Glomerular endothelial cell (primary cell): Measurements from ENCODE around the gene PLAC8. TPM values are rescaled to one million over a fixed set of nuclear protein-coding genes. Genes with fewer than 3 reads are reported as not detected.
A peak's percentile ranks its signal among the peaks of the same experiment; 100 is the strongest.
"Not testable (repeated sequence)": the region's sequence is repeated elsewhere in the genome, so short reads cannot be mapped to it uniquely, and the experiment has no call there.

Experiments
- DNase-seq: peaks from one replicate; pipeline ENCODE4 v3.0.0-alpha.2; 2011; ENCODE audit warnings: low read depth, low spot score; ENCODE audit errors: extremely low read depth
- total RNA-seq: library from RNA; depleted of rRNA; stranded (reverse); fragments of >200 nt; gene quantifications from 2 replicates; pipeline ENCODE4 v1.2.3, GENCODE V29; 2015

Gene PLAC8
- total RNA-seq, 1 donor from 2014 or later = 0.18 TPM

DNA sequence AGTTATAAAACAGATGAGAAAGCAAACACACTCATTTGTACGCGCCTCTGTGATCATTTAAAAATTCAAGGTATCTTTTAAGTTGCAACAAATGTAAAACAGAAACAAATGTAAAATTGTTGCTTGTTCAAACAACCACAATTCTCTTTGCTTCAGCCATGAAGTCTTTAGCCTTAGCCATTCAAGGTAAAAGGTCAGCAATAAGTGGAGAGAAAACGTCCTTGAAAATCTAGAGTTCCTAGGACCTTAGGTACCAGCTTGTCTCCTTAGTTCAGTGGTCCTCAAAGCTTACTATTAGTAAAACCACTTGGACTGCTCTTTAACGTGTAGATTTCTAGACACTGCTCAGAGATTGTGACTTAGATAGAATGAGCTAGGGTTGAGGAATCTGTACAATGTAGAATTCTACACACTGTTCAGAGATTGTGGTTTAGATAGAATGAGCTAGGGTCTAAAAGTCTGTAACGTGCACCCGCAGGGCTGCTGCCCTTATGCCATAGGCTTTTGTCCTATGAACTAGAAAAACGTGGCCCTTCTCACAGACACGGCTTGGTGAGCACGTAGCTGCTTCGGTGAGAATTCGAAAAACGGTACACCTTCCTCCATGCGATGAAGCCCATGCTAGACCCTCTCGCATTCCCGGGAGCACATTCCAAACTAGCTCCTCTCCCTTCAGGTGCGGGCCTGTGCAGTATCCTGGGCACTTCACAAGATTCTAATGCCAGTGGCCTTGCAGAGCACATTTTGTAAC is 1.7 kb downstream of the PLAC8 start:
- DNase-seq = no peak

DNA sequence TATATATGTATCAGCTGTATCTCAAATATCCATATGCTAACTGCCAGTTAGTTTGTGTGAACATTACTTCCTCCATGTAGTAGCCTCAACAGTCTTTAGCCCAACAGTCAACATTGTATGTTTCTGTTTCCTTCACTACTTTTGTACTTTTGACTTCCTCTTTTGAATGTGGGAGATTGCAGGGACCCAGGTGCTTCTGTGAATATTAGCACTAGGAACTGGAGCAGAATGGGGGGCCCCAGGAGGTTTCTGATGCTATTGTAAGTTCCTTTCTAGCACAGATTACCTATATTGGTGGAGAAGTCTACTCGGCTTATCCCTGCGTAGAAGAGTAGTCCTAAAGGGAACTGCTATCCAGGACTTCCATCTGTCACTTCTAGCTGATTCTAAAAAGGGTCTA is 2.3 kb downstream of the PLAC8 start:
- DNase-seq = no peak

DNA sequence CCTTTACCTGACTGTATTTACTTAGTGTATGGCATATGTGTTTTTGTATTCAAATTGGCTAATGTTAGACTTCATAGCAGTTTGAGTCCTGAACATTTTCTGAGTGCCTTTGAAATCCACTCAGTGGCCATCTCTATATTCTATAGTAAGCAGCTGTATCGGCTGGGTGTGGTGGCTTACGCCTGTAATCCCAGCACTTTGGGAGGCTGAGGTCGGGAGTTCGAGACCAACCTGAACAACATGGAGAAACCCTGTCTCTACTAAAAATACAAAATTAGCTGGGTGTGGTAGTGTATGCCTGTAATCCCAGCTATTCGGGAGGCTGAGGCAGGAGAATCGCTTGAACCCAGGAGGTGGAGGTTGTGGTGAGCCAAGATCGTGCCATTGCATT is 2.8 kb downstream of the PLAC8 start:
- not testable (repeated sequence) for DNase-seq

DNA sequence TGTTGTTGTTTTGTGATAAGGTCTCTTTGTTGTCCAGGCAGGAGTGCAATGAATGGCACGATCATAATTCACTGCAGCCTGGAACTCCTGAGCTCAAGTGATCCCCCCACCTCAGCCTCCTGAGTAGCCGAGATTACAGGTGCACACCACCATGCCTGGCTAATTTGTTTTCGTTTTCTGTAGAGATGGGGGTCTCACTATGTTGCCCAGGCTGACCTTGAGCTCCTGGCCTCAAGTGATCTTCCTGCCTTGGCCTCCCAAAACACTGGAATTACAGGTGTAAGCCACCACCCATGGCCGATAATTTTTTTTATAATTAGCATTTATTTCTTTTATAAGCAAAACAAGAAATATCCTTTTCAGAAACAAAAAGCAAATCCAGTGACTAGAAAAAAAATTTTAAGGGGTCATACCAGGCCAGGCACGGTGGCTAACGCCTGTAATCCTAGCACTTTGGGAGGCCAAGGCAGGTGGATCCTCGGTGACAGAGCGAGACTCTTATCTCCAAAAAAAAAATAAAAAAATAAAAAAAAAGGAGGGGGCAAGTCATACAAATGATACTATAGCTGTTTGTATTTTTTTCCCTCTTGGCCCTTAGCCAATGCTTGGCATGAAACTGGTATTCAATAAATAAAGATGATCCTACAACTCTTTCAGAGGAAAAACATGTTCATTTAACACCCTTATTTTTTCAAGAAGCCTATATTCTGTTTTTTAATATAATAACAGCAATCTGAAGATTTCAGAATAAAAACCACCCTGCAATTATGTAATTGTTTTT is 3.4 kb downstream of the PLAC8 start:
- no peak for DNase-seq

DNA sequence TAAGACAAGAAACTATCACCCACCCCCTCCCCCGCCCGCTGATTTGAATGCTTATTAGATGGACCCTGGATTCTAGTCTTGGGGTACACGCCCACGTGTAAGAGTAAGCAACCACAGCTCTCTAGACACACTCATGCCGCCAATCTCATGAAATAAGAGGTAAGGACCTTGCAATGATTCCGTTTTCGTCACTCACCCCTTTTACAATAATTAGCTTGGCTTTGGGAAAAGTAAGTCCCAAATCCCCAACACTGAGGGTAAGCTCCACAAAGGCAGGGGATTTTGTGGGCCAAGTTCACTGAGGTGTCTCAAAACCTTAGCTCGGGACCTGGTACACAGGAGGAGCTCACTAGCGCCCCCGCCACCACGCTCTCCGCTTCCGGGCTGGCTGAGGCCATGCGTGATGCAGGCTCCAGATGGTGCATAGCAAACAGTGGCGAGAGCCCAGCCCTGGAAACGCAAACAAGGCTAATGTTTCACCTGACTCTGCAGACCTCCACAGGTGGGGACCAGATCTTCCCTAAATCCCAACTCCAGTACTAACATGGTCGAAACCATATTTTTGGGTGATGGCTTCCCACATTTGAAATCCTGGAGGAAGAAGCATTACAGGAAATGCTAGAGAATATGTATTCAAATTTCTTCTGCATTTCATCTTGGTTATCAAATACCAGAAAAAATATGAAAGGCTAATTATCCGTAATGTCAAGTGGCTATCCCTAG is 4.1 kb downstream of the PLAC8 start:
- peak; percentile 44 for DNase-seq

DNA sequence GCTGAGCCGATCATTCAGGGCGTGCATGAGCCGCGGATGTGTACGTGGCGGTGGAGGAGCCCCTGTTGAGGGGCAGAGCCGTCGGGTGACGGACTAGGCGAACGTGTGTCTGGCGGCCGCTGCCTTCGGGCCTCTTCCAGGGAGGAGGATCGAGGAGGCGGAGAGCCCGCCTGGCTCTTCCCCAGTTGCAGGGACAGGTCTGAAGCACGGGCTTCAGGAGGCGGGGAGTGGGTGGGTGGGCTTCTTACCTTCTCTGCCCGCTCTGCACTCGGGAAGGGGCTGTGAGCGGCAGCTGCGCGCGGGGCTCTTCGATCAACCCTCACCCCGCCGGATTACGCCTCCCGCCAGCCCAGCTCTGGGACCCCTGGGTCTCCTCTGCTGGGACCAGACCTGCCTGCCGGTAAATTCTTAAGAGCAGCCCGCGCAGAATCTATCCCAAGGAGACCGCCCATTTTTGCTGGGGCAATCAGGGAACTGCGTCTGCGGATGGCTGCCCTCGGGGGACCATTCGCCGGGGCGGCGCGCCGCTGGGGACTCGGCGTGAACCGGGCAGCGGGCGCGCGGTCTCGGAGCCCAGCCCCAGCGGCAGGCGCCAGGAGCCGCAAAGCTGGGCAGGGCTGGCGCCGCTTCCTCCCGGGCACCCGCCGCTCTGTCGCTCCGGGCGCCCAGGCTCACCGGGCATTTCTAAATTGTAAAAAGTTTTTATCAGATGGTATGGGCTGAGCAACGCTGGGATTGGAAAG is 4.9 kb downstream of the PLAC8 start:
- DNase-seq = no peak

DNA sequence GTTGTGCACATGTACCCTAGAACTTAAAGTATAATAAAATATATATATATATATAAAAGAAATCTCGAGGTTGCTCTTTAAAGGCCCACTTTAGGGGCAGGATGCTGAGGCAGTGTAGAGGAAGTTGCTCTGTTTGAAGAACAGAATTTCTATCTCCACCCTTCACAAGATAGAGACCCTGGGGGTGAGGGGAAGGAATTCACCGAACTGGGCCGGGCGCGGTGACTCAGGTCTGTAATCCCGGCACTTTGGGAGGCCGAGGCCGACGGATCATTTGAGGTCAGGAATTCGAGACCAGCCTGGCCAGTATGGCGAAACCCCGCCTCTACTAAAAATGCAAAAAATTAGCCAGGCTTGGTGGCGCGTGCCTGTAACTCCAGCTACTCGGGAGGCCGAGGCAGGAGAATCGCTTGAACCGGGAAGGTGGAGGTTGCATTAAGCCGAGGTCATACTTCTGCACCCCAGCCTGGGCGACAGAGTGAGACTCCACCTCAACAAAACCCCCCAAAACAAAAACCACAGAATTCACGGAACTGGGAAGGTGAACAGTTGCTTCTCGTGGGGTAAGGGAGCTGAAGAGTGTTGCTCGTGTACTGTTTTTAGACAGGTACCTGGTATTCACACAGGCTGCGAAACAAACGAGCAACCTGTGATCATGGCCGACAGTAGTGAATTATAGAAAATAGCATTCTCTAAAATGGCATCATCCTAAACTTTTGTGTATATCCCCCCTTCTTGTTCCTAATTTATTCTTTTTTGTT is 6.2 kb downstream of the PLAC8 start:
- no peak for DNase-seq

DNA sequence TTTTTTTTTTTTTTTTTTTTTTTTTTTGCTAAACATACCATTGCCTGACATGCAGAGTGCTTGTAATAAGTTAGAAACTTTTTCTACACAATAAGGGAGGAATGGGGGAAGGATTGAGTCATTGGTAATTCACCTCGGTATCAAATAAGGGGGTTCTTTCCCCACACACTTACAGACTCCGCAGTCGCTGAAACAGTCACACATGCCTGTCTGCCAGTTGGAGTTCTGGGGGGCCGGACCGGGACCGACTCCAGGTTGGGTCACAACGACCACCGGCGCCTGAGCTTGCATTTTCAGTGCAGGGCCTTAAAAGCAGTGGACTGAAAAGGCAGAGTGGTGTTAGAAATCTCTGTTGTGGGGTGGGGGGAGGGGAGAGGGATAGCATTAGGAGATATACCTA is 6.9 kb downstream of the PLAC8 start:
- no peak for DNase-seq

DNA sequence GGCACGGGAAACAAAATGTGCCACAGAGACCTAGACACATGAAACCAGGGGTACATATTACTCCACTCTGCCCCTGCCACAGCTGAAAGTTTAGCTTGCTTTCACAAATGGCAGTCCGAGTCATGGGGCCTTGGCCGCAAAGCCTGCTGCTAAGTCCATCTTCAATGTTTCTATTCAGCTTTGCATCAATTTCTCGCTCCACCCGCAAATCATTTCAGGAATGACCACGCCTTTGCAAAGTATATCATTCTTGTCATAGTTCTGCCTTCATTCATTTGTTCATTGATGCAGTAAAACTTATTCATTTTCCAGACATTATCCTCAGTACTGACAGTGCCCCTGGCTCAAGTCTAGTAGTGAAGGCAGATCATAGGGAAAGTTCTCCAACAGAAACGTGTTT is 9.5 kb downstream of the PLAC8 start:
- no peak for DNase-seq

DNA sequence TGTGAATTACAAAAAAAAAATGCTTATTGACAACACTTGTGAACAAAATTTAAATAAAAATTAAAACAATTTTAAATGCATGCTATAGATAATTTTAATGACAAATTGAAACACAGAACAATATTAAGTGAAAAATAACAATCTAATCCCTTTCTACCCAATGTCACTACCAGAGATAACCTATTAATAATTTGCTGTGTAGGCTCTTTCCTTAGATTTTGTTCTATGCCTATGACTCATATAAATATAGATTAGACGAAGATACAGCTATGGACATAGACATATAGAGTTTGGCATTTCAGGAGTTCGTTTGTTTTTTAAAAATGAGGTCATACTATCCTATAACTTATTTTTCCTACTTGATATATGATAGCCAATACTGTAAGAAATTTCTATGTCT is 18.1 kb downstream of the PLAC8 start:
- no peak for DNase-seq

DNA sequence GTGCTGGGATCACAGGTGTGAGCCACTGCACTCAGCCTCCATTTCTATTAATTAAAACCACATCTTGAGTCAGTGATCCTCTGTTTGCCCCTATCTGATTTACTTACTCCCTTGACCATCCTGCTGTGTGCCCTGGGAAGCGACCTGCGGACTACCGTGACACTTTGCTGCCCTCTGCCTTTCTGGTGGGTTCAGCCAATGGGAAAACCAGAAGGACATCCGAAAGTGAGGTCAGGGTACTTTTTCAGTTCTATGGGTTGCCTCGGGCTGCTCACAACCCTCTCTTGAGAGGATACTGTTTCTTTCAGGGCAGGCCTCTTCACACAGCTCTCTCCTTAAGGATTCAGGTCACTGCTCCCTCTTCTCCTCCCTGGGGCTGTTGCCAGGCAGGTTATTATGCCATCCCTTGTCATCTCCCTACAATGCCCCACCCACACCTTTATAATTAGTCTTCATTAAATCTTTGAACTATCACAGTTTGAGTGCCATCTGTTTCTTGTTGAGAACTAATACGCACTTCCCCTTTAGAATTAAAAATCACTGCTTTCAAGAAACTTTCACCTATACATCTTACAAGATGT is 21.4 kb downstream of the PLAC8 start:
- no peak for DNase-seq

DNA sequence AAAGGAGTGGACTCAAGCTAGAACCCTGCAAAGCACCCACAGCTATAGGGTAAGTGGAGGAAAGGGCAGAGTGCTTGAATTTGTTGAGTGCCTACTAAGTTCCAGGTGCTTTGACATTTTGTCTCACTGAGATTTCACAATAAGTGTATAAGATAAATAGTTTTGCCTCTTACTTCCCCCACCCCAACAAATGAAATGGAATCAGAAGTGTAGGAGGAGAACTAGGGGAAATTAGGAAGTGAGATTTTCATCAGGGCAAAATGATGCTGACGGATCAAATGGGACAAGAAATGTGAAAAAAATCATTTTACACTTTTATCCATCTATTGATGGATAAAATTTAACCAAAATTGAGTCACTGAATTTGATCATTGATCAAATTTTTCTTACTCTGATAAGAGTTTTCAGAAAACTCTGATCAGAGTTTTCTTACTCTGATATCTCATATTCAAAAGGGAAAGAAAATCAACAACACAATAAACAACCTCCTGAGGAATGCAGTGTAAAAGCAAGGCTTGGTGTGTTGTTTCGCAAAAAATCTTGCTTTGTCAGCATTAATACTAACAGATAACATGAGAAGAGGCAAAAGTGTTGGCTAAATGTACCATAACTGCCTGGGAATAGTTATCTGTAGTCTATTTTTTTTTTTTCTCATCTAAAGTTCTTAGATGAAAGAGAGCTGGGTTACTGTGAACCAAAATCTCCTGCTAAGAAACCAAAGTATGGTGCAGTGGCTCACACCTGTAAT is 24.9 kb downstream of the PLAC8 start:
- DNase-seq = no peak

DNA sequence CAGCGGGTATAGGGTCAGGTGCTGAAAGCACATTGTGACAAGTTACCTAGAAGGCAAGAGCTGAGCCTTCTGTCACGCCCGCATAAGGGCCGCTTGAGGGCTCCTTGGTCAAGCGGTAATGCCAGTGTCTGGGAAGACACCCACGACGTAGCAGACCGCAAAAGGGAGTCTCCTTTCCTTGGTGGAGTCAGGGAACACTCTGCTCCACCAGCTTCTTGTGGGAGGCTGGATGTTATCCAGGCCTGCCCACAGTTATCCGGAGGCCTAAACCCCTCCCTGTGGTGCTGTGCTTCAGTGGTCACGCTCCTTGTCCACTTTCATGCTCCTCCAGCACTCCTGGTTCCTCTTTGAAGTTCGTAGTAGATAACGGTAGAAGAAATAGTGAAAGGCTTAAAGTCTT is 29.6 kb downstream of the PLAC8 start:
- DNase-seq = not testable (repeated sequence)

DNA sequence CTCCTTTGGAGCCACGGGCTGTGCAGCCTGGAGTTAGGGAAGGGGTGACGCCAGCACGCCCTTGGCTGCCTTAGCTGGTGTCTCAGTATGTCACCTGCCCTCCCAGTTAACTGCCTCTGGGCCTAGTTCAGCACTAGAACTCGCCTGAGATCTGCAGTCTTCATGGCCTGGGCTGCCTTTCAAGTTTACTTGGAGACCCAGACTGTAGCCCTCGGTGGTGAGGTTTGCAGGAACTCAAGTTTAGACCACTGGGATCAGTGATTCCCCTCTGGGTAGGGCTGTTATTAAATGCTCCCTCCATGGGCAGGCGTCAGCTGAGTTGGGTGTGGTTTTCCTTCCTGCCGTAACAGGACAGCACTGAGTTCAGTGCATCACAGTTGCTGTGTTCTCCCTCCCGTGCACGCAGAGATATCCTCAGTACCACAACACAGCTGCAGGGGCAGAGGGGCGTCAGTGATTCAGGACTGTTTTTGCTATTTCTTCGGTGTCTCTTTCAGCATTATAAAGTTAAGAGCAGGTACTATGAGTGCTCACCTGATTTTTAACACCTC is 30.5 kb downstream of the PLAC8 start:
- DNase-seq = no peak

DNA sequence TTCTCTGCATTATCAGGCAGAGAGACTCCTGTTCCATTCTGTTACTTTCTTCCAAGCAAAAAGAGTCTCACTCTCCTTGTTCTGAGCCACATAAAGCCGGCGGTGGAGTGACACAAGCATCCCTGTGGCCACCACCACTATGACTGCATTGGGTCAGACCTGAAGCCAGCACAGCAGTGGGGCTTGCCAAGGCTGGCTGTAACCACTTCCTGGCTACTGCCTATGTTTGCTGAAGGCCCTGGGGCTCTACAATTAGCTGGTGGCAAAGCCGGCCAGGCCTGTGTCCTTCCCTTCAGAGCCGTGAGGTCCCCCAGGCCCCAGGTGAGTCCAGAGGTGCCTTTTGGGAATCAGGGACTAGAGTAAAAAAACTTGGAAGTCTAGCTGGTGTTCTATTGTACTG is 31.8 kb downstream of the PLAC8 start:
- DNase-seq = no peak

DNA sequence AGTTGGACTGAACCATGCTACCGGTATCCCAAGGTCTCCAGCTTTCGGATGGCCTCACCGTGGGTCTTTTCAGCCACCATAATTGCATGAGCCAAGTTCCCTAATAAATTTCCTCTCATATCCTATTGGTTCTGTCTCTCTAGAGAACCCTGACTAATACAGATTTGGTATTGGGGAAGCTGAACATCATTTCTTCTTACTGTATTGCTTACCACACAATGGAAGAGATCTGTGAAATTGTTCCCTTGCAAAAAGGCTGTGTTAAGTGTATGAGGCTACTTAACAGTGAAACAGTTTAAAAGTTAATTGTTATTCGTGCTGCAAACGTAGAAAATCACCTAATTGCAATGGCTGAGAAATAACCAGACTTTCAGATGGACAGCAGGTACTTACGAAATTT is 34.0 kb downstream of the PLAC8 start:
- no peak for DNase-seq

DNA sequence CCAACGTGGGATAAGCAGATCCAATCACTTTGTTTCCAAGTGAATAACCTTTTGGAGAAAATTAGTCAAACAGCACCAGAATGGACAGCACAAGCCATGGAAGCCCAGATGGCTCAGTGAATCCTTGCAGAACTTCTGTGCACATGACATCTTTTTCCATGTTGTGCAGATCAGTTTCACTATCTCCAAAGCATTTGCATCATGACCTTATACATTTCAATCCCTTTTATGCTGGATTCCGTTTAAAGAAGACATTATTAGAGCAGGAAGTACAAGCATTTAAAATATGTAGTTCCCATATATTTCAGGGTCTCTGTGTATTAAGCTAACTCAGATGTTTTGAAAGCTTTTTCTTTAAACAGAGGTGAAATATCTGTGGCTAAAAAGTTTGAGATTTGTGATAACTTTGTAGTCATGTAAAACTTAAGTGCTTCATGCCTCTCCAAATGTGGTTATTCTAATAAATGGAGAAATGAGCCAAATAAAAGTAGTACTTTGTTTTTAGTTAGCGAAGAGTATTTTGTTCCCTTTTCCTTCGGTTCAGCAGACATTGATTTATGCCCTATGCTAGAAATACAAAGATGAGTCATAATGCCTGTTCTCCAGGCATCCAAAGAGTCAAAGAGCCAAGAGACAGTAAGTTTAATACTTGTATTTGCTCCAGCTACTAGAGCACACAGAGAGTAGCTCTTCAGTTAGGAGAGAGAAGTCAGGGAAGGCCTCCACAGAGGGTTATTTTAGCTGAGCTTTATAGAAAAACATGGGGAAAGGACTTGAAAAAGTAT is 39.0 kb downstream of the PLAC8 start:
- no peak for DNase-seq

DNA sequence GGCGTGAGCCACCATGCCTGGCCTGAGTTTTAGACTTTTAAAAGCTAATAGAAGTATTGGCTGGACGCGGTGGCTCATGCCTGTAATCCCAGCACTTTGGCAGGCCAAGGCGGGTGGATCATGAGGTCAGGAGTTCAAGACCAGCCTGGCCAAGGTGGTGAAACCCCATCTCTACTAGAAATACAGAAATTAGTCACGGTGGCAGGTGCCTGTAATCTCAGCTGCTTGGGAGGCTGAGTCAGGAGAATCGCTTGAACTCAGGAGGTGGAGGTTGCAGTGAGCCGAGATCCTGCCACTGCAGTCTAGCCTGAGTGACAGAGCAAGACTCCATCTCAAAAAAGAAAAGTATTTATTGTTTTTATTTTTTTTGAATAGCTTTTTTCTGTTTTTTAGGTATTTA is 39.7 kb downstream of the PLAC8 start:
- not testable (repeated sequence) for DNase-seq
